OCI-M2 (cell line): ENCODE results near the gene DHRSX.
"Not testable (repeated sequence)": the region's sequence is repeated elsewhere in the genome, so short reads cannot be mapped to it uniquely, and the experiment has no call there.

Experiments used
- DNase-seq: peaks from one replicate; lab custom pipeline; 2025; ENCODE audit not compliant: unreplicated experiment; lab: John Stamatoyannopoulos, UW

DHRSX gene

GRCh38 chrX:2520539-2520938 is 19.8 kb upstream of the DHRSX start:
- DNase-seq, result no peak

- DNase-seq, result not testable (repeated sequence)
These were observed 18.9 kb upstream of the DHRSX start for GRCh38 chrX:2519638-2520037.

- DNase-seq, result no peak
These were observed 16.3 kb upstream of the DHRSX start for GRCh38 chrX:2517055-2517454.

- no peak for DNase-seq
These were observed 15.8 kb upstream of the DHRSX start for GRCh38 chrX:2516623-2517022.

GRCh38 chrX:2514131-2514530 is 13.4 kb upstream of the DHRSX start:
- DNase-seq, result no peak

- no peak for DNase-seq
These were observed 12.4 kb upstream of the DHRSX start for GRCh38 chrX:2513121-2513664.

GRCh38 chrX:2512501-2512900 is 11.7 kb upstream of the DHRSX start:
- no peak for DNase-seq

GRCh38 chrX:2511326-2511725 is 10.6 kb upstream of the DHRSX start:
- no peak for DNase-seq

GRCh38 chrX:2508648-2509335 is 8.0 kb upstream of the DHRSX start:
- no peak for DNase-seq

- DNase-seq, result no peak
These were observed 7.3 kb upstream of the DHRSX start for GRCh38 chrX:2507904-2508627.

GRCh38 chrX:2507196-2507595 is 6.4 kb upstream of the DHRSX start:
- DNase-seq, result no peak

- DNase-seq, result not testable (repeated sequence)
These were observed 4.6 kb upstream of the DHRSX start for GRCh38 chrX:2505341-2505740.

- DNase-seq, result no peak
These were observed 4.0 kb upstream of the DHRSX start for GRCh38 chrX:2504706-2505332.

- DNase-seq, result no peak
These were observed 3.1 kb upstream of the DHRSX start for GRCh38 chrX:2503591-2504500.

GRCh38 chrX:2502668-2503519 is 2.1 kb upstream of the DHRSX start:
- no peak for DNase-seq

GRCh38 chrX:2502120-2502667 is 1.4 kb upstream of the DHRSX start:
- no peak for DNase-seq

- no peak for DNase-seq
These were observed 855 bp upstream of the DHRSX start for GRCh38 chrX:2501559-2502102.

- DNase-seq, result no peak
These were observed 529 bp downstream of the DHRSX start for GRCh38 chrX:2500091-2500802.

- no peak for DNase-seq
These were observed 1.3 kb downstream of the DHRSX start for GRCh38 chrX:2499507-2499906.
